Astrocyte of the hippocampus (primary cell): Measurements from ENCODE around the gene CDH8.

Experiments used
- DNase-seq: peaks from one replicate; pipeline ENCODE4 v3.0.0; 2011; ENCODE audit warnings: low read depth, low spot score

Gene CDH8

DNA sequence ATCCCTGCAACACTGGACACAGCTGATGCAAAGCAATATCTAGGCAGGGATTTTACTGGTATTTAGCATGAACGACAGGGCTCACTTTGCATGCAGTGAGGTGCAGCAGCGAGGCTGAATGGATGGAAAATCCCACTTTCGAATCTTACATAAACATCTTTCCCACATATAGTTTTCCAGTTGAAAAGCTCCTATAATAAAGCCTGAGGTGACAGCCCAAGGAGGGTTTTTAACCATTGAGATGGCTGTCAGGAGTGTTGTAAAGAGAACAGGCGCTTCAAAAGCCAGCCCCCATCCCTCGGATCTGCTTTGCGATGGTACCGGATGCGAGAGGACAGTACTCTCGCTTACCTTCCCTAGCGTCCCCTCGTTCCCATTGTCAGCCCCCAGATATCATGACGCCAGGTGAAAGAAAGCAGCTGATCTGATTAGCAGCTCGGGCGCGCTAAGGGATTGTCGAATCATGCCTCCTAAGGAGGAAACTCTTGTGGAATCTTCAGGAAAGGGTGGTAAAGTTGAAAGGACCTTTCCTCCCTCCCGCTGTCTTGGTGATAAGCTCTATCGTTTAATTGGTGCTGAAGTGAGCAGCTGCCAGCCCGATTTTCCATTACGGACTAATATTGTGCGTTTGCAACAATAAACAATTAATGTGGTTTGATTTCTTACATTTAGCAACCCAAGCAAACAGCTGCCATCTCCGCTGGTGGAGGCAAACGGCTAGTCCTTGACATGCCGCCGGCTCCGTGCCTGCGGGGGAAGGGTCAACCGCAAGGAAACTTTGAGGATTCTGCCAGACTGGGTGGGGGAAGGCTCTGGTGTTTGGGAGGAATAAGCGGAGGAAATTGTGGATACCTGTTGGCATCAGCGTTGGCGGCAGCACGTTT, 1.8 kb downstream of the CDH8 start:
- peak; percentile 69 for DNase-seq

DNA sequence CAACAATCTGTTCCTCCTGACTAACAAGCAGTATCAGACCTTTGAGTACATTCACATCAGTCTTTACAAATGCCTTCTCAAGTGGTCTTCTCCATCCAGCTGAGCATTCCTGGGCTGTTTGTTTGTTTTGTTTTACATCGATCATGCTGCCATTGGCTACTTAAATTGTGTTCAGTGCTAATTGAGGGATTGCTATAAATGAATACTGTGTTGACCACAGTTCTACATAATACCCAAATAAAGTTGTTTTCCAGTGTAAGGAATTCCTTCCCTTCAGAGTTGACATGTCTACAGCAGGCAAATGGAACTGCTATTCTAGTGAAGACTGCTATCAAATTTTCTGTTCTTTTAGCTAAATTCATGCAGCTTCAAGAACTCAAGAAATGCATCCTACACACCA, 3.2 kb downstream of the CDH8 start:
- peak; percentile 51 for DNase-seq

DNA sequence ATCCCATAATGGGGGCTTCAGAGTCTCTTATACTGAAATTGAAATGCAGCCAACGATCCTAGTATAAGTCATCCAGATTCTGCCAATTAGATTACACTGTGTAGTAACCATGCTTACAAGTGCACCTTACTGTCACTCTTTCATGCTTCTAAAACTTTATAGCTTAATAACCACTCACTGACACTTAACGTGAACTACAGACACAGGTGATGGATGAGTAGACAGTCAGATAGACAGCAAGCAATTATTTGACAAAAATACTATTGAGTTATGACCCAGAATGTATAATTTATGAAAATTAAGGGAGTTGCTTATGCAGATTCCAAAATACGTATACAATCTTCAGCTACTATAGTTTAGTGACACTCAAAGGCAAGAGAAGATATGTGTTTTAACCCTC, 6.3 kb downstream of the CDH8 start:
- no peak for DNase-seq

DNA sequence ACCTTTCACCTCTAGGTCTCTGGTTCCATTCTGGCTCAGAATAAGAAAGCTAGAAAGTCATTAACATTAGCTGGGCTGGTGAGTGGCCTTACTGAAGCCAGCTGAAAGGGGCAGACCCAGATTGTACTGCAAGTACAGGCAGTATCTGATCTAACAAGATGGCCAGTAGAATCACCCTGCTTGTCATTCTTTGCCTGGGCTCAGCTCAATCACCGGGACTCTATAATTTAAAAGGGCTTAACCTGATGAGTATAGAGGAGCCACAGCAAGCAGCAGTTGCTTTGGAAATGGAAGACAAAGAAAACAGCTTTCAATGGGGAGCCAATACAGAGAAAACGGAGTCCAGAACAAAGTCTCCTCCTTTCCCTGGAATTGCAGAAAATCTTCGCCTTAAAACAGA, 13.6 kb downstream of the CDH8 start:
- no peak for DNase-seq

DNA sequence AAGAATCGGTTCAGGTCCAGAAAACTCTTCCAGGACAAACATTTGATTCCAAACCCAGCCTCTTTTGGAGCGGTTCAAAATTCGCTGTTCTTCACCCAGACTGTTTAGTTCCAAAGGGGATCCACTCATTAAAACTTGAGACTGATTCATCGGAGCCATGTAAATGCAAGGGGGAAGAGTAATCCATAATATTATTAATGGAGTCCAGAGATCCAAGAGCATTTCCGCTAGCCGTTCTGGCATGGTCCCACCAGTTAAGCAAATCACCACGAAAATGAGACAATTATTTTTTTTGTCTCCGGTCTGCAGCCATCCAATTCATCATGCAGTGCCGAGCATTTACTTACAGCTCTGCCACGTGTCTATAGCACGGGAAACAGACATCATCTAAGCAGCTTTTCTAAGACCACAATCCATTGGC, 15.1 kb downstream of the CDH8 start:
- peak; percentile 22 for DNase-seq

DNA sequence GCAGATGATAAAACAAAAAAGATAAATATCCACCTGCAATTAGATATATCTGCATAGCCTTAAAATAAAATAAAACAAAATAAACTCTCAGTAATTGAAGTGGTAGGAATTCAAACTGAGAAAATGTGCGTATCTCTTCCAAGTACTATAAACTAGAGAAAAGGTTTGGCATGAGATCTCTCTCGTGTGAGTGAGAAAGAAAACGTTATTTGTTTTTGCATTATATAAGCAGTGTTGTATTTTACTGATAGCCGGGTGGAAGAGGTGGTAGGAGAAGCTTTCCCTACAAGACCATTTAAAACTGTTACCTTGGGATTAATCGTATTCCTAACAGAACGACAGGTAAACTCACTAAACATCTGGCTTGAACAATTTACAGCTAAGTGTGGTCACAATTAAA, 15.6 kb downstream of the CDH8 start:
- no peak for DNase-seq

DNA sequence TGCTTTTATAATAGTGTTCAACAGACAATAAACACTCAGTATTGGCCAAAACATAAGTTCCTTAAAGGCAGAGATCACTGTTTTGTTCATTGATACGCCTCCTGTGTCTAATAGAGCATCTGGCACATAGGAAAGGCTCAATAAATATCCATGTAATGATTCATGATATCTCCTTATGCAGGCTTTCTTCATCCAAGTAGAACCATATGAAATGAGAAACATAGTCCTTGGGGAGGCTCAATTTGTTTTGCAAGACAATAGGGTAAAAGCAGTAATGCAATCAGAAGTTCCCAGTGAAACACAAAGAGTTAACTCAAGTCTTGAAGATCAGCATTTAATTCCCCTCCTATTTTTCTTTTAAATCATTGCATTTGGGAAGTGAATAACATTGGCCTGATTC, 16.4 kb downstream of the CDH8 start:
- DNase-seq, result no peak

DNA sequence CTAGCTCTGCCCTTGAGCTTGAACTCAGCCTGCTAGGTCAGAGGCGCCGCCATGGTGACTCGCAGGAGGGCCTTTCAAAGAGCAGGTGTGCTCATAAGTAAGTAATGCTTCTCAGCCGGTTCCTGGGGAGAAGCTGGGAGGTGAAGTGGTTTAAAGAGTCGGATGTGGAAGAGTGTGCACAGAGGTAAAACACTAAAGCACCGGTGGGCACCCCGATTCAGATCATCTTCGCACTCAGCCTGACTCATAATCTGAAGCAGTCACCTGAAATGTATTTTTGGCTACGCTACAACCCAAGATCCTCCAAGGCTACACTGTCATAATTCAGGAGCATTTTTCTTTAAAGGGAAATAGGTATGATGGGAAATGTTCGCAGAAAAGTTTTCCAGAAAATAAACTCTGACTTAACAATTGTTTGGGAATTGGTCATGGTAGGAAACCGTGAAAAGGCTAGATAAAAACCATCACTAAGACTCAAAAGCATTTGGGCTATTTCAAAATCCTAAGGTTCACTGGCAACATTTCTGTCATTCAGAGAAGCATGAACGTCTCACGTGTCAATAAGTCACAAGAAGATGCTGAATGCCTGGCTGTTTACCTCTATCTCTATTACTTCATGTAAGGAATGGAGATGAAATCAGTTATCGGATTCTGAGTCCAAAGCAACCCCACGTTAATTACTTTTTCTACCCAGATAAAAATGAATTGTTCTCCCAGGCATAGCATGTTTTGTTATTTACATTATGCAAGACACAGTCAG, 17.8 kb downstream of the CDH8 start:
- no peak for DNase-seq

DNA sequence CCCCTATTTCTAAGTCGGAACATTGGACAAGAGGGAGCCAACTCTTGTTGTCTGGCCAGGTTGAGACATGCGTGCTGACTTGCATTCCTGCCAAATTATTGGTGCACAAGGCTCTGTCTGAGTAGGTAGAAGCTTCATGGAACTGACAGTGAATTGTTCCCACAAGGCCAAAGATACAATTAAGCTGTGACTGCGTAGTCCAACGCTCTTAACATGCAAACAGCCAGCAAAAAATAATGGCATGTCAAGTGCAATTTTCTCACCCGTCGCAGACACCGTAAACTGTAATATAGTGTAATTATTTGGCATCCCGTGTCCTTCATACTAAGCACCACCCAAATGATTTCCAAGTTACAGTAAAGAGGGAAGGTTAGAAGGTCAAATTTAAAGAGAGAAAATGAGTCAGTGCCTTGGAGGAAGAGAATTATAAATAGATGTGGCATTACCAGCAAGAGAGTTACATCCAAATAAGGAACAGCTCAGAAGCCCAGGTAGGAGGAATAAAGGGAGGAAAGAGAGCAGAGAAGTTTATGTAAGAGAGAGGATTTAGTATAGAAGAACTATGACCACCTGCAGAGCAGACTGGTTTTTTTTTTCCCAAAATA, 21.8 kb downstream of the CDH8 start:
- DNase-seq, result no peak

DNA sequence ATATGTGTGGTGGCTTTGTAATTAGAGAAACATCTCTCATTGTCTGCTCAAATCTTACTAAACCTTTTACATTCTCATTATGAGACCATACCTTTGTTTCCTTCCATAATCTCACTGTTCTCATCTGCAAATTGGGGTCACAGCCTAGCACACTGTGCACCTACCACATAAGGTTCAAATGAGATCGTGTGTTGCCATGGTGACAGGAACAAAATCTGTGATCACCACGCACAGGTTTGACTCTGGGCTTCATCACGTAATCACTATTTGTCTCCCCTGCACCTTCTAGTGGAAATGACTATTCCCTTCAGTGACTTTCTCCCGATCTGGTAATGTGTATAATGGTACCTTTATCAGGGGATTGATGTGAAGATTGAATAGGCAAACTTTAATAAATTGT, 26.1 kb downstream of the CDH8 start:
- DNase-seq, result no peak

DNA sequence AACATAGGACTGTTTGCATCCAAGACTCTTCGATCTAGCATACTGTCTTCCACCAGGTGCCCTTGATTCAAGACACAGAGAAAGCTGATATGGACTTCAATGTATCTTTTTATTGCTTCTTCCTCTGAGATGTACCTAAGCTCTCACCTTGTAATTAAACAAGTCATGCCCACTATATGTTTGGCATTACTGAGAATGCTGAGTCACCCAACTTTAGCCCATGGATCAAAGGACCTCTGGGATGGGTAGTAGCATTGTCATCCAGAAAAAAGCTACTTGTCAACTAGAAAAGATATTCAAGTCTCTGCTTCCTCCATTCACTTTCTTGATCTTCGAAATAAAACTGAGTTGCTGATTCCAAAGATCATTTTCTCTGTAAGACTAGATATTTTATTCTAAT, 37.8 kb downstream of the CDH8 start:
- no peak for DNase-seq

DNA sequence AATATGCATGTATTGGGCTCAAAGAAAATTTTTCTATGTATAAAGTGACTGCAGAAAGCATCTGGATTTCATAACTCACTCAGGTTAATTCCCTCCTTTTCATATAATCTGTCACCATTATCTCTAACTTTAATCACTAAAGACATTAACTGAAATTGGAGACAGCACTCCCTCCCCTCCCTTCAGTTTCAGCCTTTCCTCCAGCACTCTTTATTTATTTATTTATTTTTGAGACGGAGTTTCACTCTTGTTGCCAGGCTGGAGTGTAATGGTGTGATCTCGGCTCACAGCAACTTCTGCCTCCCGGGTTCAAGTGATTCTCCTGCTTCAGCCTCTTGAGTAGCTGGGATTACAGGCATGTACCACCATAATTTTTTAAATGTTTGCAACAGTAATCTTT, 43.1 kb downstream of the CDH8 start:
- DNase-seq, result no peak

DNA sequence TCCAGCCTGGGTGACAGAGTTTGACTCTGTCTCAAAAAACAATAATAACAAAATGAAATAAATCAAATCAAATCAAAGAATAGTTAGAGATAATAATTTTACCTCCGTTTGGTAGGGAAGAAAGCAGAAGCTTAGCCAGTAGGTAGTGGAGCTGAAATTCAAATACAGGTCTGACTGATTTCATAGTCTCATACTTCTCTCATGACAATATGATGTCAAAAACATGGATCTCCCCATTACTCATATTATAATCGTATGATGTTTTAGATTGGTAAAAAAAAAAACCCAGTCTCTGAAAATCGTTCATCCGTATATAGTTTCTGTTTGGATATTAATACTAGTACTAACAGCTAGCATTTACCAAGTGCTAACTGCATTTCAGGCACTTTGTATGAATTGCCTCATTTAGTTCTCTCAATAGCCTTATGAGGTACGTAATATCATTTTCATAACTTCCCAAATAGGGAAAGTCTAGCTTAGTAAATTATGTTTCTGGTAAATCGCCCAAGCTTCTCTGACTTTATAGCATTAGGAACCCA, 48.7 kb downstream of the CDH8 start:
- DNase-seq, result no peak

DNA sequence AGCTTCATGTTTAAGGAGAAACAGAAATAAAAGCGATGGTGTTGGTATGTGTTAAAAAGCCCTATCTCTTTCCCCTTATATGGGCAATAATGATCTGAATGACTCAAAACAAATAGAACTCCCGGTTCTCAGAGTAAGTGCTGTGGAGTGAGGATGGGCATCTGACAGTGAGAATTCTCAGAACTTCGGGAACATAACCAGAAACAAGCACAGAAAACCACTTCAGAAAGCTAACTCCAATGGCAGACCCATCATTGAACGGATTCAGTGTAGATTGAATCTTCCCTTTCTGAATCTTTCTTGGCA, 67.2 kb downstream of the CDH8 start:
- peak; percentile 9 for DNase-seq

DNA sequence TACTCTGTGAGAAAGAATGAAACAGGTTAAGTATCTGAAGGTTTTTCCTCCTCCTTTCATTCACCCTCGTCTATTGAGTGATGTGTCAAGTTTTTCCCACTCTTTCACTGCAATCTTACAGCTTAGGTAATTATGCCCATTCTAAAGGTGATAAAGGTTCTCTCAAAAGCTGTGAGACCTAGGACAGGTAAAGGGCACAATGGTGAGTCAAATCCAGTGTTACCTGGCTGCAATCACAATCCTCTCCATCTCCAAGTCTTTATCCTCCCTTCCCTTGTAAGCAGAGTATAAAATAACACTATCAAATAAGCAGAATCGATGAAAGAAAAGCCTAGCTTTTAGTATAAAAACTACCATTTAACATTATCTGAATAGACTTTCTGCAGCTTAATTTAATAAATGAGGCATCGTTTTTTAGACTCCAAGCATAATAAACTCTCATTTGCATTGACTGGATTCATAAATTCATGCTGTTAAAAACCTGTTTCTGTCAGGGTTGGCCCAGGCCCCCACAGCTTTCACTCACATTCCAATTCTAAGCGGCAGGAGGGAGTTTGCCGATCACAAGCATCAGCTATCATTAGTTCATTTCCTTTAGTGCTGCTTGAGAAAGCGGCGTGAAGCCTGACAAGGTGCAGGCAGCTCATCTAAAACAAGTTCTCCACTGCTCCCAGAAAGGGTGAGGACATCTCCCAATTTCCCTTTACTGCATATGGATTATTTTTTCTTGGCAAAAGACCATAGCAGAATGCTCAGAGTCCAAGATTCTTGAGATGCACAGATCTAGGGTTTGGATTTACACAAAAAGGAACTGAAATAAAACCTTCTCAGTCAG, 67.8 kb downstream of the CDH8 start:
- peak; percentile 4 for DNase-seq

DNA sequence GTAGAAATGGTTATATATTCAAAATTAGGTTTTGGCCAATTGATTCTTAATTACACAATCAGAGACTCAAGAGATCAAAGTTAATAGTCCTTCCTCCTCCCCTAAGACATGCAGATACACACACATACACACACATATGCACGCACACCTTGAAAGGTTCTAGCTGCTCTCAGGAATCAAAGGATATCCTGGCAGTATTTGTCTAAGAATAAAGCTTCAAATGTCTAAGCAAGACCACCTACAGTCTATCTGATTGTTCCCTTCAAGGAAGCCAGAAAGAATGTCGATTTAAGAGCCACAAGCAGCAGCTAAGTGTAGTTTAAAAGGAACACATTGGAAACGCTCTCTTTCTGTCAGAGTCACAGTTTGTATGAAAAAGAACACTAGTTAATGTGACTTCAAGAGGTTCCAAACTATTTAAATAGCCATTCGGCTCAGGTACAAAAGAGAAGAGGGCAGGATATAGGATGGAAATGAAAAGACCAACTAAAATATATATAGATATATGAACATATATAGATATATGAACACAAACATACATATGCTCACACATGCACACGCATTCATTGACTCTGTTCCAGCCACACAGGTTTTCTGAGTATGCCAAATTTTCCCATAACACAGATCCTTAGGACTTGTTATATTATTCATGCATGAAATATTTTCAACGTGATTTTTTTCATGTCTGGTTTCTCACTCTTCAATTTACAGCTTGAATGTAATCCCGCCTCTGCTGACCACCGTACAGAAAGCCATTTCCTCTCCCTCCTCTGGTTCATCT, 79.0 kb downstream of the CDH8 start:
- DNase-seq, result no peak

DNA sequence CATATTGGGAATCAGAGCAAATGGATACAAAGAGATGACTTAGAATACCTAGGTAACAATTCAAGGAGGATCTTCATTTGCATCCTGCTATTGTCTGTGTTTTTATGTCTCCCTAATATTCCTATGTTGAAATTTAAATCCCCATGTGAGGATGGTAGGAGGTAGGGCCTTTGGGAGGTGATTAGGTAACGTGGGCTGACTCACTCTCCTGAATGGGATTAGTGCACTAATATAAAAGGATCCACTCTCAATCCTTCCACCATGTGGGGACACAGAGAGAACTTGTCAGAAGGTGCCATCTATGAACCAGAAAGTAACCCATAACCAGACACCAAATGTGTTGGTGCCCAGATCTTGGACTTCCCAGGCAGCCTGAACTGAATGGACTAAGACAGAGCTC, 83.4 kb downstream of the CDH8 start:
- DNase-seq, result no peak

DNA sequence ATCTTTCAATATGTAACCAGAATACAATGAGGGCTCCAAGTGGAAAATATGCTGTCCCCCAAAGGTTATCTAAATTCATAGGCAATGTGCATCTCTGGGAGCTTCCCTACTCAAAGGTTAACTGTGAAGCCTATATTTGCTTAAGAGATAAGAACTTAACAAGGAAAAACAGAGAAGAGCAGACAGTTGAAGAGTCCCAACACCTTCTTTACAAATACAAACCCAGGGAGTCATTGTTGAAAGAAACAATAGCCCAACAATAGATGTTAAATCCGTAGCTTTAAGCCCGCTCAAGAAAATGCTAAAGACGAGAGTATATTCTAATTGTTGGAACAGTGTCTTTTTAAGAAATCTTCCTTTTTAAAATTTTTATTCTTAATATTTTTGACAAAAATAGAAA, 87.8 kb downstream of the CDH8 start:
- no peak for DNase-seq

DNA sequence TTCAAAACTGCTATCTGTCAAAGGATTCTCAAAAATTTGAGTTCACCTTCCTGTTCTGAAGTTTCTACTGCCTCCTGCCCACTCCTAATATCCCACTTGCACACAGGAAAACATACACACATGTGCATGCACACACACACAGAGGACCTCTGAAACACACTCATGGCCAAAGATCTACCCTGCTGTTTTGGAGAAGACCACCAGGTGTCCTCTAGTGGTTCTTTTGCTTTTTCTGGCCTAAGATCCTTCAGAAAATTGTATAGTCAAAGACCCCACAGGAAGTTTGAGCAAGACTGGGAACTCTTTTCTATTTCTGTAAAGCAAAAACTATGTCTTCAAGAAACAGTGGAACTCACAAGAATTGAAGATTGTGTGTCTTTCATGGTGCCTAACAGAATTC, 90.2 kb downstream of the CDH8 start:
- DNase-seq, result no peak

DNA sequence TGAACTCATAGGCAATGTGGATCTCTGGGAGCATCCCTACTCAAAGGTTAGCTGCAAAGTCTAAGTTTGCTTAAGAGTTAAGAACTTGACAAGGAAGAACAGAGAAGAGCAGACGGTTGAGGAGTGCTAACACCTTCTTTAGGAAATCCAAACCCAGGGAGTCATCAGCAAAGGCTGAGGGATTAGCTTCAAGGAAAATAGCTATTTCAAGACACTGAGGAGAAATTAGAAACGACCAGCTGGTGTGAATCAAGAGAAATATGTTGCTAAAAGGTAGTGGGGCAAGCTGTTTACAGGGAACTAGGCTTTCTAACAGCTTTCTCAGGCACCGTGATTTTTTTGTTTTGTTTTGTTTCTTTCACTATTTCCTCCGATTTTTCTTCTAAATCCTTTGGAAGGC, 90.7 kb downstream of the CDH8 start:
- no peak for DNase-seq

DNA sequence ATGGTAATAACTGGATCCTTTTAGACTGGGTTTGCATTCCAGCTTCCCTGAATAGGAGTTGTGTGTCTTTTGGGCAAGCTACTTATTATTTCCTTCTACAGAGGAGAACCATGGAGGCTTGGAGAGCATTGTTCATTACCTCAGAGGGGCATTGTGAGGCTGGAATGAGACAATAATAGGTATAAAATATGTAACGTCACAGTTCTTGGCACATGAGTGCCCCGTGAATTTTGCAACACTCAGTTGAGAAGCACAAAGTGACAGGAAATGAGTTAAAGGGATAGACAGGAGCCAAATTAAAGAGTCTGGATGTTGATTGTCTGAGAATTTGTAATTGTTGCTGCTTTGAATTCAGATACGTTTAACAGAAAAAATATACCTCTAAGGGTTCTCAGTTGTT, 92.2 kb downstream of the CDH8 start:
- DNase-seq, result no peak
